NCI-H226 (cell line): Measurements from ENCODE around the gene MEIS2.
"Not testable (repeated sequence)": the region's sequence is repeated elsewhere in the genome, so short reads cannot be mapped to it uniquely, and the experiment has no call there.

ENCODE experiments used
- DNase-seq: peaks from one replicate; pipeline ENCODE4 v3.0.0-alpha.2; 2015

The MEIS2 gene

DNA sequence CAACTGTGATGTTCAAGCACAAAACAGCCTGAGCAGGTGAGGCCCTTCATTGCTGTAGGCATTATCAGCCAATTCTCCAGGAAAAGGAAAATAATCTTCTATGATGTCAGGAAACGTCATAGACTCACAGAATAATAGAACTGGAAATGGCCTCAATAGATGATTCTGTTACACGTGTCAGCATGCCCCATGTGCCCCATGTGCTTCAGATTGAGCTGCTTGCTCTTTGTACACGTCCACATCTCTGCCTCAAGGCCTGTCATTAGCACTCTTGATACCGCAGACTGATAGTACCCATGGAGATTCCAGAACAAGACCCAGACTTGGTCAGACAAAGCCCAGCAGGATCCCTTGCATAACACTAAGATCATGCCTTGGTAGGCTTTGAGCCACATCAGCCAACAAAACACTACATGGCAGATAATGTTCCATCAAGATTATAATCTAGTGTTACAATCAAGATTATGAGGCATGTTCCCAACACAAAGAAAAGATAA is 95.9 kb downstream of the MEIS2 start:
- DNase-seq, result no peak

DNA sequence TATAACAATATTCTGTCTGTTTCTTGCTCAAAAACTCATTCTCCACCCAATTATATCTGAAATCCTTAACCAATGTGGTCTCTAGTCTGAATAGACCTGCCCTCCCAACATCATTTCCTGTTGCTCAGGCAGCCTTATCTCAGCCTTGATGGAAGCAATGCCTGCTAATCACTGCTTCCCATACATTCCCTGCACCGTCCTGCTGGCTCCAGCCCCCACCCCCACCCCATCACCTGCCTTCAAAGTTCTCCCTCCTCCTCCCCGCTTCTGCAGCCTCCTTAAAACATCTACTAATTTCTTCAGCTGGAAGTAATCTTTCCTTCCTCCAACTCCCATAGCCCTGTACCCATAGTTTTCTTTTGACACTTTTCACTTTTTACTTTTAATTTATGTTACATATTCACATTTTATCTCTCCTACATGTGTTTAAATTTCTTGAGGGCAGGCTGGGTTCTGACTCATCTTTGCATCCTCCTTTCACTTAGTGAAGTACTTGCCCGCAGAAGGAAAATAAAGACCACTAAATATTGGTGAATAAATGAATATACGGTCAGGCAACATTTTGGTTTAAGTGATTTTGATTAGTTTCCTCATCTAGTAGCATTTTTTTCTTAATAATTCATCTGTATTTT is 98.2 kb downstream of the MEIS2 start:
- DNase-seq, result peak; percentile 87

DNA sequence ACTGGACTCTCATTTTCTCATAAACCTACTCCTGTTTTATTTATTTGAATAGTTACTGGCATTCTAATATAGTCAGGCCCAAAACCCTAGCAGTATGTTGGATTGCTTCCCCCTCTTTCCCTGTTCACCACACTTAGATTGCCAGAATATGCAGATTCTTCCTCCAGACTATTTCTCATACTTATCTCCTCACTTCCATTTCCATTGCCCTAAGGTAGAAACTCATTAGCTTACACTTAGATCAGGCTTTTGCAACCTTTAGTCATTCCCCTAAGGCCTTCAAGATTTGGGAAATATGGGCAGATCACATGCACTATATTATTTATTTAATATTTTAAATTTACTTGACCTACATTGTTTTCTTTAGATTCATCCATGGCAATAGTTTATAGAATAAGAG is 98.9 kb downstream of the MEIS2 start:
- peak; percentile 61 for DNase-seq

DNA sequence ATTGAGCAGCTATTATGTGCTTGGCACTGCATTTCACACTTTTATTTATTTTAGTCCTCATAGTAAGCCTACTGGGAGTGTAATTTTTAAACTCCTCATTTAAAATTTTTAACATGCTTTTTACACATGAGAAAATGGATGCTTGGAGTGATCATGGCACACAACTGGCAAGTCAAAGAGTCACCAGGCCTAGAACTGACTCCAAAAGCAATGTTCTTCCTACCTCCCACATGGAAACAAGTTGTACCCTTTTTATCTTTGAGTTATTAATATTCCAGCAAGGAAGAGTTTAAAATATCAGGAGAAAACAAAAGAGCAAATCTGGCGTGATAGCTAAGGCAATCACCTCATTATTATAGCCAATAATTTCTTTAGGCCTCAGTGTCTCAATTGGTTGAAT is 100.6 kb downstream of the MEIS2 start:
- DNase-seq, result no peak

DNA sequence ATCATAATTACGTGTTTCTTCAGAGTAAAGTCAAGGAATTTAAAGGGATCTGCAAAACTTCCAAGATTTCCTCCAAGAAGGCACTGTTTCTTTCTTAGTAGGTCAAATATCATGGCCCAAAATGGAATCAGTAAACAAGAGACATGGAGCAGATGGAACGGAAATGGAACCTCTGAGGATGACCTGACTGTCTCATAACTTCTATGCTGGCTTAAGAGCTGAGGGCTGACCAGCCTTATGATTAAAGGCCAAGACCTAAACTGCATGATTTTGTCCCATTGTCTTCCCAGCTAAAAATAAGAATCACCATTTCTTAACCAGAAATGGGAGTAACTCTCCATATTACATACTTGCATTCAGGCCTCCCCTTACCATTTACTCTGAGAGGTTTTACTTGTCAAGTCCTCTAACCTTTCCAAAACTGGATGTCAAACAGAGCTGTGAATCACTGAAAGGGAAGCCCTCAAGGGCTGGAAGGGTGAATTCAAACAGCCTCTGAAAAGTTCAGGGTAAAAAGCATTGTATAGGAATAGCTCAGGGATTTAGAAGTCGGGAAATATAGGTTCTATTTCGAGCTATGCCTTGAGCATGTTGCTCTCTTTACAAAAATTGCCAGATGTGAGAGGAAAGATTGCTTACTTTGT is 103.7 kb downstream of the MEIS2 start:
- no peak for DNase-seq

DNA sequence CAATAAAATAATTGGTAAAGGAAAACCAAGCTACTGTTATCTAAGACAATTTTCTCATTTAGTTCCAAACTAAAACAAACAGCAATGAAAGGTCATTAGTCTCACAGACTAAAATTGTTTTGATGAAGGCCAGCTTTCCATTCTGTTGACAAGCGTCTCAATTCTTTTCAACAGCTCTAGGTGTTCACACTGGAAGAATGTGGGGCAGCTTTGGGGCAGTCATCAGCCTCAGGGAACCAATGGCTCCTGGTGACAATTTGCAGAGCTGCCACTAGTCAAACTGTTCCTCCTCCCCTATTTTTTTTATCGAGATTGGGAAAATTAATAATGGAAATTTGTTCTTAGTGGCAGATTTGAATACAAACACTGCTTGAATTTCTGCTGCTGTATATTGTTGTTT is 104.2 kb downstream of the MEIS2 start:
- no peak for DNase-seq

DNA sequence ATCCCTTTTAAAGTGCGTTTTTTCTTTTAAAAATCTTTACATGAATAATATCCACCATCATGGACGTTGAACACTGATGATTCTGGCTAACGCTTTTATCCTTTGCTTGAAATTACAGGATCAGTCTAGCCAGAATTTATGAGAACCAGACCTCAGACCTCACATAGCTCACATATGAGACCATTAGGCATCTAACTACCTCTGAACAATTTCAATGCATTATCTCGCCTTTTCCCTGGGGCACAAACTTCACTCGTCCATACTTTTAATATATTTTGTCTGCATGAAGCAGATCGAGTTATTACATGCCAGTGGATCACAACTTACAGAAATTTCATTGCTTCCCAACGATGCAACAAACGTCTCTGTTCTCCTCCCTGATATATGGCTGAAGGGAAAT is 105.6 kb downstream of the MEIS2 start:
- DNase-seq, result no peak

DNA sequence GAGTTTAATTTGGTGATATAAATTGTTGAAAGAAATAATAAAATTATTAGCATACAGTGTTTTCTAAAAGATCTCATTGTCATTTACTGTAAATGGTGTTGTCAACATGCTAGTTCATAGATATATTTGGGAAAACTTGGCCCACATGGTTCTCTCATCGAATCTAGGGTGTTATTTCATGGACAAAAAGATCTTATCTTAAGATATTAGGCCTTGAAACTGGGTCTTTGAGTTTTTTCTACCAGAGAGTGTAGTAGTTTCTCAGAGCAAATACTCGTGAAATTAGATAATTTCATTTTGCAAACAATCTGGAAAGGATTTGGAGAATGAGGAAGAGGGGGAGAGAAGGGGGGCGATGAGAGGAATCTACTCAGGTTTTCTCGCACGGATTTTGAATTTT is 107.9 kb downstream of the MEIS2 start:
- DNase-seq, result no peak

DNA sequence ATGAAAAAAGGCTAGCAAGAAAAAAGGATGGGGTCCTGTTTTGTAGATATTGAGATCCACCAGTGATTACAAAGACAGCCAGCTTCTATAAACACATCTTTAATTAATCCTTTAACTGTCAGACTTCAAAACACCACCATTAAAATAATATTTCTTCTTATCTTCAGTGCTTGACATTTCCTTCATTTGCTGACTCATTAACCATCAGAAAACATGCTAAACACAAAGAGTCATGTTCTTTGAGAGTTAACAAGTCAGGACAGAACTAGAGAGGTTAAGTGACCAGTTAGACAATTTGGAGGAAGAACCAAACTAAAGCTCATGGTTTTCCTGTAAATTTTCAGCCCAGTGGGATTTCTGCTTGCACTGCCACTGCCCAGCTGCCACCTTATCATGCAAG is 111.4 kb downstream of the MEIS2 start:
- DNase-seq, result no peak

DNA sequence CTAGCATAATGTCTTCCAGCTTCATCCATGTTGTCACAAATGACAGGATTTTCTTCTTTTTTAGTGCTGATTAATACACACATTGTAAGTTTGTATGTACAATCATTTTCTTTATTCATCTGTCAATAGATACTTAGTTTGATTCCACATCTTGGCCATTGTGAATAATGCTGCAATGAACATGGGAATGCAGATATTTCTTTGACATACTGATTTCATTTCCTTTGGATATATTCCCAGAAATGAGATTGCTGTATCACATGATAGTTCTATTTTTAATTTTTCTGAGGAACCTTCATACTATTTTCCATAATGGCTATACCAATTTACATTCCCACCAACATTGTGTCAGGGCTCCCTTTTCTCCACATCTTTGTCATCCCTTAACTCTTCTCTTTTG is 117.9 kb downstream of the MEIS2 start:
- DNase-seq, result peak; percentile 36

DNA sequence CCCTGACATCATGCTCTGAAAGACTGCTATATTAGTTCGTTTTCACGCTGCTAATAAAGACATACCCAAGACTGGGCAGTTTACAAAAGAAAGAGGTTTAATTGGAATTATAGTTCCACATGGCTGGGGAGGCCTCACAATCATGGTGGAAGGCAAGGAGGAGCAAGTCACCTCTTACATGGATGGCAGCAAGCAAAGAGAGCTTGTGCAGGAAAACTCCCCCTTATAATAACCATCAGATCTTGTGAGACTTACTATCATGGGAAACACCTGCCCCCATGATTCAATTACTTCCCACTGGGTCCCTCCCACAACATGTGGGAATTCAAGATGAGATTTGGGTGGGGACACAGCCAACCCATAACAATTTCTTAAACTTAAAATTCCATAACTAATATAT is 120.1 kb downstream of the MEIS2 start:
- DNase-seq, result not testable (repeated sequence)

DNA sequence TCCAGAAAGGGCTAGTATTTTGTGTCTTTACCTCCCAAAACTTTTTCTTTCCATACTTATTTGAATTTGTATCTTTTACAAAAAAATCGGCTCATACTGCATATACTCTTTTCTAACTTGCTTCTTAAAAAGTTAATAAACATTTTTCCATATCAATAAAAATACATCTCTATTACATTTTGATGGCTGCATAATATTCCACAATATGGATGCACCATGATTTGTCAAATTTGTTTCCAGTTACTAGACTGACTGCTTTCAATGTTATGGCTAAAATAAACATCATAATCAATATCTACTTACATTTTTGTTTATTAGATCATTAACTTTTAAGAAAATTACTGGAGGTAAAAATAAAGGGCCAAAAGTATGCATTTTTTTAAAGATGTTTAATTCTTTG is 121.7 kb downstream of the MEIS2 start:
- DNase-seq, result no peak

DNA sequence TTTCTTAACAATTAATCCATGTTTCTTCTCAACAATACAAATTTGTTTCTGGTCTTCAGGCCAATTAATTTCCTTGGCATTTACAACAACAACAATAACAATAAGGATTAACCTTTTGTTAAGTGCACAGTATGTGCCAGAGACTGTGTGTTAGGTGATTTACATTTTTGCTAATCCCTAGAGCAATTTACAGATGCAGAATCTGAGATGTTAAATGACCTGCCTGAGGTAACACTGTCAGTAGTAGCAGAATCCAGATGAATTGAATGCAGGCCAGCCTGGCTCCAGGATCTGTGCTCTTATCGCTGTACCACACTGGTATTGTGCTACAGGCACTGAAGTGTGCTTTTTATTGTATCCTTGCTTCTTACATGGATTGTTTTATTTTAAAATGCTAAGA is 122.2 kb downstream of the MEIS2 start:
- DNase-seq, result no peak

DNA sequence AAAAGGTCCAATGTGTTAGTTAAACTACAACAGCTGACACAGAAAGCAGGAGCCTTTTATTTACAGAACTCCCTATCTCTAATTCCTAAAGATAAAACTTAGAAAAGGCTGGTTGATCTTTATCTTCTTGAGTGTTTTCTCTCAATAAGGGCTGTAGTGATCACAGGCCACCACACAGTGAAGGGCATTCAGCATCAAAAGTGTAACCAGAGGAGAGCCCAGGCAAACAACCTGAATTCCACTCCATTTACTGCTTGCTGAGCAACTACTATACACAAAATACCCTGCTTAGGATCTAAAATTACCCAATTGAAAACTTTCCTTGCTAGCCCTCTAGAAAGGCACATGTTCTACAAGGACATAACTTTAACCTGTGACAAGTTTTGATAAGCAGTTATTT is 122.7 kb downstream of the MEIS2 start:
- DNase-seq, result no peak

DNA sequence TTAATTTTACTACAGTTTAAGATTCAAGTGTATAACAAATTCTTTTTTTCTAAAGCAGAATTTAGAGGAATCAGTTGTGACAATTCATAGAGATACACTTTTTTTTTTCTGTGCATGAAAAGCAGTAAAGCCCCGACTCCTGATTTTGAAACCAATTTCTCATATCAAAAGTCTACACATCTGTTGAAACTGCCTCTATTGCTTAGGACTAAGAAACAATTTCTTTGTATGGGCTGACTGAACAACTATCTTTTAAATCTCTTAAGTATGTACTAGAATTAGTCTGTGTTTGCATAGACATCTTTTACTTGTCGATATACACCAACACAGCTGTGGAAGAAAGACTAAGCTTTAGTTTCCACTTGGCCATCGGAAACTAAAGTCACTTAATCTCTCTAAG is 127.6 kb downstream of the MEIS2 start:
- DNase-seq, result no peak

DNA sequence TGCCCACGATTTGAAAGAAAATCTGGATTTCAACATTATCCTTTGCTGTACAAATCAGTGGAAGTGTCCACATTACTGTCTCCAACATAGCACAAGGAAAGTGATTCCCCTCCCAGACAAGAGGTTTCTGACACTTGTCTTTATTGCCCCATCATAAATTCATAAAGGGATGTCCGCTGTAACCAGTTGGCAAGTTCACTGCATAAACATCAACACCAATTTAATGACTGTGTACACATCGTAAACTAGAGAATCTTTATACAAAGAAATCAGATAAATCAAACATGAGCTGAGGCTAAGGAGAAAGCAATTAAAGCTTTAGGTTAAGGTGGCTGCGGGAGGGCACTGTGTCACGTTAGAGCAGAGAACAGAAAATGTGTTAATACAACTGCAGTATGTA is 129.8 kb downstream of the MEIS2 start:
- DNase-seq, result no peak

DNA sequence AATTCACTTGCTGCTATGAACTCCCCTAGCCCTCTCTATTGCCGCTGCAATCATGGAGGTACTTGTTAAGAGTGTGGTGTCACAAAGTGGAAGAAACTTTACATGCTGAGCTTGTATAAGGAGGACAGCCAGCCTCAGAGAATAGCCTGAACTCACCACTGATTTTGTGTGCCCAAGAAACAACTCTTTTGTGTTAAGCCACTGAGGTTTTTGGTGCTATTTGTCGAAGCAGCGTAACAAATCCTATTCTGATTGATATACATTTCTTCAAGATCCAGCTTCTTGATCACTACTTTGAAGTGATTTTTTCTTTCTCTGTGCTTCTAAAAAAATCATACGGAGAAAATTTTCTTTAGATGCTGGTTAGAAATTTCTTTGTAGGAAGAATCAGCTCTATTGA is 132.4 kb downstream of the MEIS2 start:
- no peak for DNase-seq

DNA sequence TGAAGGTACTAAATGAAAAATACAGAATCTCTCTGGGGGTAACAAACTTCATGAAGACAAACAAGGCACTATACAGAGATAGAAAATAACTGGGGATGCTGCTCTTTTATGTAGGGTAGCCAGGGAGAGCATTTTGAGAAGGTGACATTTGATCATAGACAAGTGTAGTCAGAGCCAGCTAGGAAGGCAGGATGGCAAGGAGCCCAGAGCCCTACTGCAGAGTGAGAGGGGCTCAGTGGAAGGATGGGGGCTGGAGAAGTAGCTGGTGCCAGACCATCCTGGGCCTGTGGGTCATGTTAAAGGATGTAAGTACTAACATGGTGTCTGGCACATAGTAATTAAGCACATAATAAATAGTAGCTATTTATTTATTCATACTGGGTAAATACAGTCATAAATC is 133.6 kb downstream of the MEIS2 start:
- no peak for DNase-seq

DNA sequence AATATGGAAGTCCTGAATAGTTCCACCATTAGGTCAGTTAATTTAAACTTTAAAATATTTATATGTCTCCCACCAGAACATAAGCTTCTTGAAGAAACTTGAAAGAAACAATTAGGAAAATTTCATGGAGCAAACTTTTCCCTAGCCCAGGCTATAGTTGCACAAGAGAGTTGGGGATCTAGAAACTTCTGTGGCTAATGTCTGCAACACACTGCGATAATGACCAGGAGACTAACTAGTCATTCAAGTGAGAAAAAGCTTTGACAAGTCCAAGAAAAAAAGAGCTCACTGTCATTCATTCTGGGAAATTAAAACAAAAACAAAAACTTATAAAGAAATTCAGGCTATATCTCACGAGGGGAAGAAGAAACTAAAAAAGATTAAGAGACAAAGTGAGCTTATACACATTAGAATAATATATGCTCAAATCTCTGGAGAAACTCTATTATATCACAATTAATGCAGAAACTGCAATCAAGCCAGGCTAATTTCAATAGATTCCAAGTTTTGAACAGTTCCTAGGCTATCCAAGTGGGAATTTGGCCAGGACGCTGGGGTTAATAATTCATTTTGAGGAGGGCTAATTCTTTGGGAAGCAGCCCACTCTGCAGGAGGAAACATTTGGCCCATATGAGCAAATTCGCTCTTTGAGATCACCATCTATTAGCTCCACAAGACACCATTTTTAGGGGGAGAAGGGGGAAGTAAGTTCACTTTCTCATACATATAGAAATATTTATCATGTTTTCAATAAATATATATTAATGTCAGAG is 134.6 kb downstream of the MEIS2 start:
- DNase-seq, result no peak

DNA sequence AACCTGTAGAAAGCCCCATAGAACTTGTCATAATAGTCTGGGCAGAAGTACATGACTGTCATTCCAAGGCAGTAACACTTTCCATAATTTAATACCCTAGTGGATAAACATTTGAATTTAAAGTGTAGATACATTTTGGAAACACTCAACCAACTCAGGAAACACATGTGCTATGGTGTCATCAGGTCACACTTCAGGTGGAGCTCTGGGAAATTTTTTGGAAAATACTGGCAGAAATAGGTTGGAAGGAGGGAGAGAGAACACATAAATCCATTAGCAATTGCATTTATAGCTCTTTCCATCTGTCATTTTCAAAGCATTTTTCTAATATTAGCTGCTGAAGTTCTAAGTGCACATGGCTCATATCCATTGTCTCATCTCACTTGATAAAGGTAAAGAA is 135.7 kb downstream of the MEIS2 start:
- DNase-seq, result no peak

DNA sequence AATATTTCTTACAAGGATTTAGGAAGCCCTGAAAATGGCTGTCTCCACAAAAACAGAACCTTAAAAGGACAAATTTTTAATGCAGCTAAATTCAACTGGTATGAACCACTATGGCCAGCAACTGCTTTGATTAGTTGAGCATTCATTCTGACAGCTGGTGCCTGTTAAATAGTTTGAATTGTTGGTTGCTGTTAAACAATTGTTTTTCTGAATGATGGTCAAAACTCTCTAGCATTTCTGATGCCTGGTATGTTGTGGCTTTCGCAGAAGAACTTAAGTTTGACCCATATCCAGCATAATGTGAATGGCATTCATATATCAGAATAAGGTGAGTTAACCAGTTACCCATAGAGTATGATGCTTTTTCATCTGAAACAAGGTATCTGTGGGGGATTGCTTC is 138.4 kb downstream of the MEIS2 start:
- DNase-seq, result no peak

DNA sequence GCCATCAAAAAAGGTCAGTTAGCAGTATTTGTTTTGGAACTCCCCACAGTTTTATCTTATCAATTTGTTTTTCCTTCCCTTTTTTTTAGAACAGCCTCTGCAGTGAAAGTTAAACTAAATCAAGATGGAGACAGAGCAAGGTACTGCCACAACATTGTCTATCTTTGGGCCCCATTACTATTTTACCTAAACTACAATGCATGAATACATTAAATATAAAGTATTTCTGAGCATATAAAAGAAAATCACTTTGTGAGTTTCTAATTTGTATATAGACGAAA is 139.5 kb downstream of the MEIS2 start:
- DNase-seq, result no peak

DNA sequence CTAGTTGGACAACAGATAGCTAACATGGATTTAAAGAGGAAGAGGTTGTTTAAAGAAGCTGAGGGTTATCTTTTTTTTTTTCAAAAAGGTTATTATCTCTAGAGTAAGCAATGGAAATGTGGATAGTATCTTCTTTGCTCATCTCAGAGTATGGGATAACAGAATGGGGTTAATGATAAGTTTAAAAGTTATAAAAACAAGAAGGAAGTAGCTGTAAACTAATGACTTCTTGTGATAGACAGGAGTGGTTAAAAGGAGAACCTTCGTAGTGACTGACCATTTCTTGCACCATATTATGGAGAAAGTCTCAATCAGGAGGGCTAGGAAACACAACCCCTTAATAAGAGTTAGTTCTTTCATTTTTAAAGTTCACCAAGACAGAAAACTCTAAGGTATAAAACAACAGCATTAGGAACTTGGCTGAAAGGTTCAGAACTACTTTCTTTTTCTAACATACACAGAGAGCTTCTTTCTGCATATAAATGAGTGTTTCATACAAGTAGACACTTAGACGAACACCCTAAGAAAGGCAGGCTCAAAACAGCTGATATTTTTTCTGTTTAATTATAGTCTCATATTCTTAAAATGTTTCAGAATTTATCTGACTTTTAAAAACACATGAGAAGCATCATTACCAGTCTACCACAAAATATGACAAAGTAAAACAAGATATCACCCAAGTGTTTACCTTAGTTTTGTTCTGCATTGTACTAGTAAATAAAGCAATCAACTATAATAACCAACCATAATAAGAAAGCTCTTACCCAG is 140.0 kb downstream of the MEIS2 start:
- no peak for DNase-seq

DNA sequence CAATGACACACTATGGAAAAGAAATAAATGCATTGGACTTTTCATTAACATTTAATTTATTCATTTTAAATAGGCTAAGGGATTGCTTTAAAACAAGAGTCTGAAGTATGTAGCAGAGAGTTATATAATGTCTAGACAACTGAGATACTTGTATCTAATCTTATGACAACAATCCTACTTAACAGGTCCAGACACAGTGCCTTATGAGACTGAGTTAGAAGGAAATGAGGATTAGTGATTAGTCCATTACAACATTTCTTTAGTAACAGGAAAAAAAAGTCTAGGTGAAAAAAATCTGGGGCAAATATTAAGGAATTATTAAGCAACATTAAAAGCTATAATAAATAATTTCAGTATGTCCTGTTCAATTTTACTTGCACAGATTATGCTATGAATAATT is 140.6 kb downstream of the MEIS2 start:
- DNase-seq, result no peak
